HepG2 (cell line): ENCODE measurements around the gene LZTS2. TPM values are rescaled to one million over a fixed set of nuclear protein-coding genes. Genes with fewer than 3 reads are reported as not detected.

Source experiments
- CBX5 ChIP-seq: sonication (generic); formaldehyde crosslinking; IDR thresholded peaks from 2 replicates; pipeline ENCODE4 v1.4.0; 2020; ENCODE audit warnings: missing genetic modification reagents, borderline replicate concordance
- CREM ChIP-seq, 2 experiments: sonication (generic) in 1 of 2; formaldehyde crosslinking in 1 of 2; IDR thresholded peaks; 2 replicates each; pipeline versions ENCODE4 v1.4.0 to v1.6.1; 2016 to 2020; ENCODE audit warnings: antibody characterized with exemption in 1 of 2, mild to moderate bottlenecking in 1 of 2, missing genetic modification reagents in 1 of 2
- HMG20A ChIP-seq: IDR thresholded peaks from 2 replicates; pipeline ENCODE4 v1.6.1; 2016; ENCODE audit warnings: borderline replicate concordance
- JUND ChIP-seq: sonication (generic); formaldehyde crosslinking; IDR thresholded peaks from 2 replicates; pipeline ENCODE4 v1.8.0; 2022; ENCODE audit warnings: mild to moderate bottlenecking, missing genetic modification reagents
- KDM5A ChIP-seq: fragments of 200-600 bp; sonication (generic); IDR thresholded peaks from 2 replicates; pipeline ENCODE4 v1.7.0; 2018; ENCODE audit warnings: antibody characterized with exemption, mild to moderate bottlenecking, low read length, borderline replicate concordance
- MATR3 ChIP-seq: sonication (generic); formaldehyde crosslinking; IDR thresholded peaks from 2 replicates; pipeline ENCODE4 v1.4.0; 2020; ENCODE audit warnings: missing genetic modification reagents
- NCOA1 ChIP-seq: sonication (generic); formaldehyde crosslinking; IDR thresholded peaks from 2 replicates; pipeline ENCODE4 v1.9.0; 2021; ENCODE audit warnings: missing genetic modification reagents
- SIX1 ChIP-seq: sonication (generic); formaldehyde crosslinking; IDR thresholded peaks from 2 replicates; pipeline ENCODE4 v1.4.0; 2020; ENCODE audit warnings: missing genetic modification reagents, borderline replicate concordance
- SYNCRIP ChIP-seq: fragments of 200-400 bp; formaldehyde crosslinking; IDR thresholded peaks from 2 replicates; pipeline ENCODE4 v1.6.1; 2018; ENCODE audit warnings: mild to moderate bottlenecking, low read depth, low read length; ENCODE audit not compliant: insufficient read depth
- TSC22D2 ChIP-seq: sonication (generic); formaldehyde crosslinking; IDR thresholded peaks from 2 replicates; pipeline ENCODE4 v1.5.1; 2020; ENCODE audit warnings: missing genetic modification reagents, mild to moderate bottlenecking, borderline replicate concordance
- ZMYM3 ChIP-seq: sonication (generic); formaldehyde crosslinking; IDR thresholded peaks from 2 replicates; pipeline ENCODE4 v1.5.1; 2020; ENCODE audit warnings: mild to moderate bottlenecking, missing genetic modification reagents
- ZNF143 ChIP-seq: sonication (generic); formaldehyde crosslinking; IDR thresholded peaks from 2 replicates; pipeline ENCODE4 v1.4.0; 2020; ENCODE audit warnings: missing genetic modification reagents
- ZNF569 ChIP-seq: sonication (generic); formaldehyde crosslinking; IDR thresholded peaks from 2 replicates; pipeline ENCODE4 v1.5.0; 2020; ENCODE audit warnings: mild to moderate bottlenecking, missing genetic modification reagents, moderate library complexity, borderline replicate concordance
- ZNF605 ChIP-seq: sonication (generic); formaldehyde crosslinking; IDR thresholded peaks from 2 replicates; pipeline ENCODE4 v1.8.0; 2022; ENCODE audit warnings: mild to moderate bottlenecking, missing genetic modification reagents
- polyA plus RNA-seq, 8 experiments: library from polyadenylated mRNA; depleted of rRNA in 3 of 8; stranded (reverse) in 7 of 8; unstranded in 1 of 8; fragments of >200 nt; fragmentation: Illumina TruSeq in 4 of 8; extraction: Trizol in 4 of 8; gene quantifications; 2 replicates each; pipeline versions ENCODE4 v1.2.1 to v1.2.3, GENCODE V29; 2011 to 2016; ENCODE audit warnings: low read depth in 4 of 8, missing spikeins in 1 of 8, mixed read lengths in 1 of 8; ENCODE audit not compliant: insufficient read depth in 1 of 8
- total RNA-seq, 5 experiments: library from RNA; depleted of rRNA; stranded (reverse); fragments of >200 nt; fragmentation: Illumina TruSeq; extraction: Trizol; gene quantifications; 2 replicates each; pipeline ENCODE4 v1.2.3, GENCODE V29; 2016; ENCODE audit warnings: low read depth in 1 of 5
- TF ChIP-seq, protein P1 (sequence below): IDR thresholded peaks from 2 replicates; pipeline ENCODE4 v1.6.1; 2018; ENCODE audit warnings: missing genetic modification reagents
- TF ChIP-seq, protein P2 (sequence below): sonication (generic); formaldehyde crosslinking; IDR thresholded peaks from 2 replicates; pipeline ENCODE4 v1.4.0; 2020; ENCODE audit warnings: mild to moderate bottlenecking, low read depth, missing genetic modification reagents
- TF ChIP-seq, protein P3 (sequence below): sonication (generic); formaldehyde crosslinking; IDR thresholded peaks from 2 replicates; pipeline ENCODE4 v1.5.1; 2020; ENCODE audit warnings: missing genetic modification reagents, mild to moderate bottlenecking, borderline replicate concordance
- TF ChIP-seq, protein P4 (sequence below): sonication (generic); formaldehyde crosslinking; IDR thresholded peaks from 2 replicates; pipeline ENCODE4 v1.4.0; 2020; ENCODE audit warnings: missing genetic modification reagents
- TF ChIP-seq, protein P5 (sequence below): sonication (generic); formaldehyde crosslinking; conservative IDR thresholded peaks from 2 replicates; pipeline ENCODE4 v1.4.0; 2020; ENCODE audit warnings: missing genetic modification reagents

The LZTS2 gene
- total and polyA plus RNA-seq, 2 of the 13 experiments (the other 11 are each of a cell fraction or from before 2014, with no cell fraction given): 43.6 to 65.6 TPM

DNA sequence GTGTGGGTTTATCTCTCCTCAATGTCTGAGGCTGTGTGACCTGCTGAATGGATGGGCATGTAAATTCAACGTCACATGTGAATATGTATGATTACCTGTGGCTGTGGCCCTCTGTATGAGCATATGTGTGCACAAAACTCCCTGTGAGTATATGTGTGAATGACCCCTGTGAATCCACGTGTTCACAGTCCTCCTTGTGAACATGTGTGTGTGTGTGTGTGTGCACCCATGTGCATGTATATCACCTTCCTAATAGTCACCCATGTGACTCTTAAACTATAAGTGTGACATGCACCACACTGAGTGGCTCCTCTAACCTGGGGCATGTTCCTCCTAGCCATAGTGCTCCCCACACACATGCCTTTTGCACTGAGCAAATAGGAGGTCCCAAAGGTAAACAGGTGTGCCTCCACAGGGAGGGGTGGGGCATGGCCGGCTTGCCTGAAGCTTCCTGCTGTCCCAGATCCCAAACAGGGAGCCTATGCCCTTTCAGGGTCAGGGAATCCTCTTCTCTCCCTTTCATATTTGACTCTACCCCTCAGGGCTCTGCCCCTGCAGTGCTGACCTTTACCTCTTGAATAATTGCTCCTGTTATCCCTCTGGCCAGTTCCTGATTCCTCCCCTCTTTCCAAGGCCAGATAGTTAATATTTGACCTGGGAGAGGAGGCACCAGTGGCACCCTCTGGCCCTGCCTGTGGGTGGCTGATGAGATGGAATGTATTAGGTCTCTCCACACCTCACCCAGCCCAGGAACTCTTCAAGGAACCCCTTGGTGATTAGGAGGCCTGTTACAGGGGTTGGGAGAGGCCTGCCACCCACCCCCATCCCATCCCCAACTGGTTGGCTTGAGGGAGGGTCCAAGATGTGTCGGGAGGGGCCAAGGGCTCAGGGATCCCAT, 28.4 kb upstream of the LZTS2 start (continued):
- TF ChIP-seq SIX1 (CRISPR knock-in tag): peak; percentile 59; the same call in 1 of the 2 replicates
- peak; percentile 53; the same call in 1 of the 2 replicates for TF ChIP-seq TSC22D2
- TF ChIP-seq, protein P1, sequence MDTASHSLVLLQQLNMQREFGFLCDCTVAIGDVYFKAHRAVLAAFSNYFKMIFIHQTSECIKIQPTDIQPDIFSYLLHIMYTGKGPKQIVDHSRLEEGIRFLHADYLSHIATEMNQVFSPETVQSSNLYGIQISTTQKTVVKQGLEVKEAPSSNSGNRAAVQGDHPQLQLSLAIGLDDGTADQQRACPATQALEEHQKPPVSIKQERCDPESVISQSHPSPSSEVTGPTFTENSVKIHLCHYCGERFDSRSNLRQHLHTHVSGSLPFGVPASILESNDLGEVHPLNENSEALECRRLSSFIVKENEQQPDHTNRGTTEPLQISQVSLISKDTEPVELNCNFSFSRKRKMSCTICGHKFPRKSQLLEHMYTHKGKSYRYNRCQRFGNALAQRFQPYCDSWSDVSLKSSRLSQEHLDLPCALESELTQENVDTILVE: 0 out of 2 replicates have a peak, but pooled peaks have one; percentile 32
- no peak for TF ChIP-seq MATR3 (CRISPR knock-in tag)
- TF ChIP-seq, protein P2, sequence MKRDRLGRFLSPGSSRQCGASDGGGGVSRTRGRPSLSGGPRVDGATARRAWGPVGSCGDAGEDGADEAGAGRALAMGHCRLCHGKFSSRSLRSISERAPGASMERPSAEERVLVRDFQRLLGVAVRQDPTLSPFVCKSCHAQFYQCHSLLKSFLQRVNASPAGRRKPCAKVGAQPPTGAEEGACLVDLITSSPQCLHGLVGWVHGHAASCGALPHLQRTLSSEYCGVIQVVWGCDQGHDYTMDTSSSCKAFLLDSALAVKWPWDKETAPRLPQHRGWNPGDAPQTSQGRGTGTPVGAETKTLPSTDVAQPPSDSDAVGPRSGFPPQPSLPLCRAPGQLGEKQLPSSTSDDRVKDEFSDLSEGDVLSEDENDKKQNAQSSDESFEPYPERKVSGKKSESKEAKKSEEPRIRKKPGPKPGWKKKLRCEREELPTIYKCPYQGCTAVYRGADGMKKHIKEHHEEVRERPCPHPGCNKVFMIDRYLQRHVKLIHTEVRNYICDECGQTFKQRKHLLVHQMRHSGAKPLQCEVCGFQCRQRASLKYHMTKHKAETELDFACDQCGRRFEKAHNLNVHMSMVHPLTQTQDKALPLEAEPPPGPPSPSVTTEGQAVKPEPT (CRISPR knock-in tag): no peak
- TF ChIP-seq SYNCRIP: no peak
- no peak for TF ChIP-seq NCOA1 (CRISPR knock-in tag)
- TF ChIP-seq, protein P3, sequence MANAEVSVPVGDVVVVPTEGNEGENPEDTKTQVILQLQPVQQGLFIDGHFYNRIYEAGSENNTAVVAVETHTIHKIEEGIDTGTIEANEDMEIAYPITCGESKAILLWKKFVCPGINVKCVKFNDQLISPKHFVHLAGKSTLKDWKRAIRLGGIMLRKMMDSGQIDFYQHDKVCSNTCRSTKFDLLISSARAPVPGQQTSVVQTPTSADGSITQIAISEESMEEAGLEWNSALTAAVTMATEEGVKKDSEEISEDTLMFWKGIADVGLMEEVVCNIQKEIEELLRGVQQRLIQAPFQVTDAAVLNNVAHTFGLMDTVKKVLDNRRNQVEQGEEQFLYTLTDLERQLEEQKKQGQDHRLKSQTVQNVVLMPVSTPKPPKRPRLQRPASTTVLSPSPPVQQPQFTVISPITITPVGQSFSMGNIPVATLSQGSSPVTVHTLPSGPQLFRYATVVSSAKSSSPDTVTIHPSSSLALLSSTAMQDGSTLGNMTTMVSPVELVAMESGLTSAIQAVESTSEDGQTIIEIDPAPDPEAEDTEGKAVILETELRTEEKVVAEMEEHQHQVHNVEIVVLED (CRISPR knock-in tag): peak; percentile 29; the same call in 1 of the 2 replicates
- no peak for TF ChIP-seq KDM5A
- TF ChIP-seq ZMYM3: peak; percentile 72
- TF ChIP-seq CBX5 (CRISPR knock-in tag): peak; percentile 80; the same call in 1 of the 2 replicates
- TF ChIP-seq ZNF143 (CRISPR knock-in tag): peak; percentile 47; the same call in 1 of the 2 replicates
- no peak for TF ChIP-seq ZNF569
- peak; percentile 73; the same call in 1 of the 2 replicates for TF ChIP-seq JUND (CRISPR knock-in tag)
- TF ChIP-seq, protein P4, sequence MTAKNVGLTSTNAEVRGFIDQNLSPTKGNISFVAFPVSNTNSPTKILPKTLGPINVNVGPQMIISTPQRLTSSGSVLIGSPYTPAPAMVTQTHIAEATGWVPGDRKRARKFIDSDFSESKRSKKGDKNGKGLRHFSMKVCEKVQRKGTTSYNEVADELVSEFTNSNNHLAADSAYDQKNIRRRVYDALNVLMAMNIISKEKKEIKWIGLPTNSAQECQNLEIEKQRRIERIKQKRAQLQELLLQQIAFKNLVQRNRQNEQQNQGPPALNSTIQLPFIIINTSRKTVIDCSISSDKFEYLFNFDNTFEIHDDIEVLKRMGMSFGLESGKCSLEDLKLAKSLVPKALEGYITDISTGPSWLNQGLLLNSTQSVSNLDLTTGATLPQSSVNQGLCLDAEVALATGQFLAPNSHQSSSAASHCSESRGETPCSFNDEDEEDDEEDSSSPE (CRISPR knock-in tag): peak; percentile 71
- peak; percentile 95; the same call in 1 of the 2 replicates for TF ChIP-seq HMG20A (CRISPR knock-in tag)
- peak; percentile 75 for TF ChIP-seq ZNF605
- TF ChIP-seq CREM (IDR thresholded peaks at IDR 0.05): peak; percentile 88
- no peak for TF ChIP-seq CREM (CRISPR knock-in tag; IDR thresholded peaks at IDR 0.05)
- TF ChIP-seq, protein P5, sequence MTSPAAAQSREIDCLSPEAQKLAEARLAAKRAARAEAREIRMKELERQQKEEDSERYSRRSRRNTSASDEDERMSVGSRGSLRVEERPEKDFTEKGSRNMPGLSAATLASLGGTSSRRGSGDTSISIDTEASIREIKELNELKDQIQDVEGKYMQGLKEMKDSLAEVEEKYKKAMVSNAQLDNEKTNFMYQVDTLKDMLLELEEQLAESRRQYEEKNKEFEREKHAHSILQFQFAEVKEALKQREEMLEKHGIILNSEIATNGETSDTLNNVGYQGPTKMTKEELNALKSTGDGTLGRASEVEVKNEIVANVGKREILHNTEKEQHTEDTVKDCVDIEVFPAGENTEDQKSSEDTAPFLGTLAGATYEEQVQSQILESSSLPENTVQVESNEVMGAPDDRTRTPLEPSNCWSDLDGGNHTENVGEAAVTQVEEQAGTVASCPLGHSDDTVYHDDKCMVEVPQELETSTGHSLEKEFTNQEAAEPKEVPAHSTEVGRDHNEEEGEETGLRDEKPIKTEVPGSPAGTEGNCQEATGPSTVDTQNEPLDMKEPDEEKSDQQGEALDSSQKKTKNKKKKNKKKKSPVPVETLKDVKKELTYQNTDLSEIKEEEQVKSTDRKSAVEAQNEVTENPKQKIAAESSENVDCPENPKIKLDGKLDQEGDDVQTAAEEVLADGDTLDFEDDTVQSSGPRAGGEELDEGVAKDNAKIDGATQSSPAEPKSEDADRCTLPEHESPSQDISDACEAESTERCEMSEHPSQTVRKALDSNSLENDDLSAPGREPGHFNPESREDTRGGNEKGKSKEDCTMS: no peak
